ENCODE measurements around the gene SREBF2.
A peak's percentile ranks its signal among the peaks of the same experiment; 100 is the strongest.

DNA sequence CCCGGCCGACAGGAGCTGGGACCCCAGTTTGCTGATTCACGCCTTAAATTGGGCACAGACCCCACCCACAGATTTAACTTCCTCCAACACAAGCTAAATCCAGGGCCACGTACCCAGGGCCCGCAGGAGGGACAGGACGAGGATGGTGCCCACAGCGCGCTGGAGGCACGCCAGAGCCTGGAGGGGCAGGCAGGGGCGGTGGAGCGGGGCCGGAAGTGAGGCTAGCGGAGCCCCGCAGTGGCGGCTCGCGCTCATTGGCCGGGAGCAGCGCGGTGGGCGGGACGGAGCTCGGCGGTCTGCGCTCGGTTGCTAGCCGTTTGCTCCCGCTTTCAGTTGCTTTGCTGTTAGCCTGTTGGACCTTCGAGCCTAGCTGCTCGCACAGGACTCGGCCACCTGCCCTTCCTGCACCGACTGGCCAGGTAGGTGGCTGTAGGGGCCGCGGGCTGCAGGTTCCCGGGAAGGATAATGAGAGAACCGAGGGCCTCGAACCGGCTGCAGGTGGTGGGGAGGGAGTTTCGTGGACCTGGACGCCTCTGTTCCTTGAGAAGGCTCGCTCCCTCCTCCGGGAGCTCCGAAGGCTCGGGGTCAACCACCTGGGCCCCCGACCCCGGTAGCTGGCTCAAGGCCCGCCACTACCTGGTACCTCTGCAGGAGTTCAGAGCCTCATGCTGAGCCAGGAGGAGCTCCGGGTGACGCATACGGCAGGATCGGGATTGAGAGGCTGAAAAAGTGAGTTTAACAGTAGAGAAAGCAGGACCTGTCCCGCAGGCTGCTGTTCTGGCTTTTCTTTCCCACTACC lies 32.4 kb upstream of the SREBF2 start, which contains the start of gene CCDC134:
- TF ChIP-seq POLR2AphosphoS5 (IDR thresholded peaks at IDR 0.05; ENCODE audit: low read depth, low read length) (peak; percentile 92), POLR2A (IDR thresholded peaks at IDR 0.05; ENCODE audit: low read depth, low read length) (peak; percentile 96)

All from GM12892 (cell line).